ENCODE measurements around the gene SNAPC3.

SNAPC3 gene

GRCh38 chr9:15485836-15486666 lies 63.4 kb downstream of the SNAPC3 start:
- DNase-seq (ENCODE audit: low read depth in 3 of 3, low spot score in 1 of 3), result no peak

- no peak for DNase-seq (ENCODE audit: low read depth in 3 of 3, low spot score in 1 of 3)
These were observed 69.3 kb downstream of the SNAPC3 start for GRCh38 chr9:15491950-15492349.

- DNase-seq (ENCODE audit: low read depth in 3 of 3, low spot score in 1 of 3), result no peak
These were observed 69.9 kb downstream of the SNAPC3 start for GRCh38 chr9:15492485-15493150.

- DNase-seq (ENCODE audit: low read depth in 3 of 3, low spot score in 1 of 3), result no peak
These were observed 75.7 kb downstream of the SNAPC3 start for GRCh38 chr9:15498246-15498995.

- DNase-seq (ENCODE audit: low read depth in 3 of 3, low spot score in 1 of 3), result no peak
These were observed 76.5 kb downstream of the SNAPC3 start for GRCh38 chr9:15499139-15499538.

GRCh38 chr9:15501179-15501578 lies 78.5 kb downstream of the SNAPC3 start:
- DNase-seq (ENCODE audit: low read depth in 3 of 3, low spot score in 1 of 3), result no peak

GRCh38 chr9:15501803-15502202 lies 79.1 kb downstream of the SNAPC3 start:
- DNase-seq (ENCODE audit: low read depth in 3 of 3, low spot score in 1 of 3), result no peak

- no peak for DNase-seq (ENCODE audit: low read depth in 3 of 3, low spot score in 1 of 3)
These were observed 83.2 kb downstream of the SNAPC3 start for GRCh38 chr9:15505921-15506320.

GRCh38 chr9:15509931-15510788 lies 87.5 kb downstream of the SNAPC3 start:
- DNase-seq (ENCODE audit: low read depth in 3 of 3, low spot score in 1 of 3), result peak; percentile 13 to 49 (median 17)

- DNase-seq (ENCODE audit: low read depth in 3 of 3, low spot score in 1 of 3), result peak; percentile 60 to 72 (median 69)
These were observed 88.3 kb downstream of the SNAPC3 start, which contains the start of gene PSIP1 for GRCh38 chr9:15510789-15511575. Gene PSIP1, minus strand, starts transcription at chr9:15510970. Its CDS starts 782 bp downstream, at chr9:15510188.
